Colonic mucosa (tissue), 4 donors: ENCODE measurements around the gene BCAS3. TPM values are rescaled to one million over a fixed set of nuclear protein-coding genes. Genes with fewer than 3 reads are reported as not detected.

Experiments used
- DNase-seq: peaks from one replicate; pipeline ENCODE4 v3.0.0-alpha.2; 2020
- H3K27ac ChIP-seq: fragments of 200-600 bp; one replicate; pipeline ENCODE4 v1.8.0; 2021
- H3K27me3 ChIP-seq: fragments of 200-600 bp; one replicate; pipeline ENCODE4 v1.8.0; 2021
- H3K36me3 ChIP-seq: fragments of 200-600 bp; one replicate; pipeline ENCODE4 v1.8.0; 2021
- H3K4me1 ChIP-seq: fragments of 200-600 bp; one replicate; pipeline ENCODE4 v1.8.0; 2021; ENCODE audit warnings: mild to moderate bottlenecking
- H3K4me3 ChIP-seq: fragments of 200-600 bp; one replicate; pipeline ENCODE4 v1.8.0; 2021
- H3K9ac ChIP-seq, 2 donors: one replicate each; pipeline ENCODE4 v1.7.0; 2013; ENCODE audit warnings: control low read depth in 2 of 2, low read depth in 2 of 2, low read length in 2 of 2
- H3K9me3 ChIP-seq: fragments of 200-600 bp; one replicate; pipeline ENCODE4 v1.8.0; 2021
- CTCF ChIP-seq: fragments of 200-600 bp; IDR thresholded peaks from one replicate; pipeline ENCODE4 v1.8.0; 2022; ENCODE audit warnings: antibody characterized with exemption, mild to moderate bottlenecking
- intact Hi-C: fragments of 100-400 bp; cut with DNase I; formaldehyde crosslinking; loops from one replicate; pipeline ENCODE4 v1.14.1; 2022
- total RNA-seq, 2 donors: library from RNA; stranded (reverse); fragmentation: NEBNext Ultra II Directional in 1 of 2; extraction: Animal tissue kit (Norgen Biotek cat#: 25700) in 1 of 2; gene quantifications; one replicate each; pipeline ENCODE4 v1.2.1, GENCODE V29; 2021
- donor health status: healthy.
- donor health status: DM: no; HTN: no; CAD: no.
- donor health status: DM: no; HTN: no; CAD: no.

BCAS3 gene
- total RNA-seq, 2 donors from 2014 or later = 11.0 to 17.8 TPM

DNA sequence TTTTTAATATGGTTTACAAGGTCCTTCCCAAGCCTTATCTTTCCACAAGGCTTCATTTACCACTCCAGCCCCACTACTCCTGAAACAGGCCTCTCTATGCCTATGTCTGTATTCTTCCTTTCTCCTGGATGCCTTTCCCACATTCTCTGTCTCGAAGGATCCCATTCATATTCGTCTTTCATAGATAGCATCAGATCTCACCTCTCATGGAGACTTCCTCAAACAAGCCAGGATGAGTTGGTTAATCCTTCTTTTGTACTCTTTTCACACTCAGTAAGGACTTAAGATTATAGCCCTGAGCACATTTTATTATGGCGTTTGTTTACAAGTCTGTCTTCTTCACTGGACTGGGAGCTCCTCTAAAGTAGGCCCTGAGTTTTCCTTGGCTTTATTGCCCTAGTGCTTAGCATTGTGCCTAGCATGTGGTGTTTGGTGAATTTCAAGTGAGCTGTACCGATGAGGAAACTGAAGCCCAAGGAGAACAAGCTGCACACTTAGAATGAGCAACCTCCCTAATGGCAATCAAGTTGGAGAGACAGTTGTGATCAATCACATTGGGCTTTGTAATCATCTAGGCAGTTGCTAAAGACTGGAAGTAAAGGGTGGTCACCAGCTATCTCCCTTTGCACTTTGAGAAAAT, 764.6 kb downstream of the BCAS3 start:
- no peak overlapping the region for H3K27ac ChIP-seq
- H3K36me3 ChIP-seq = no peaks in the 10 kb centered on the region
- no peaks in the 10 kb centered on the region for H3K4me1 ChIP-seq
- no peak overlapping the region for H3K9ac ChIP-seq
- no peak for TF ChIP-seq CTCF
- DNase-seq = no peak
- H3K27me3 ChIP-seq = no peaks in the 10 kb centered on the region
- intact Hi-C loops = no loop called here
- no peak overlapping the region for H3K4me3 ChIP-seq
- H3K9me3 ChIP-seq = no peaks in the 10 kb centered on the region

Other genes starting within 250 kb of the BCAS3 start
- 10 to 100 TPM; 26.7 to 42.0 TPM for gene APPBP2, start 151.6 kb upstream of the BCAS3 start, total RNA-seq
- 10 to 100 TPM; 21.2 to 22.8 TPM for gene PPM1D, start 77.7 kb upstream of the BCAS3 start, total RNA-seq